ENCODE results near the gene CCDC102B.

CCDC102B gene

GRCh38 chr18:69021211-69021805 lies 223.4 kb downstream of the CCDC102B start:
- Histone ChIP-seq H3K79me2 (ENCODE audit: insufficient read depth, low read length) (no peaks in the 10 kb centered on the region), H3K4me3 (ENCODE audit: insufficient read depth, low read length, poor library complexity, severe bottlenecking) (no peak overlapping the region), H3K9me3 (ENCODE audit: insufficient read depth, low read length) (no peaks in the 10 kb centered on the region), H3K9me2 (replicated peaks; ENCODE audit: insufficient read depth, low read length) (no peaks in the 10 kb centered on the region), H3K27ac (ENCODE audit: low read depth, low read length) (no peak overlapping the region), H4K20me1 (ENCODE audit: low read depth, low read length) (no peaks in the 10 kb centered on the region), H2AFZ (ENCODE audit: low read depth, low read length, severe bottlenecking) (no peak overlapping the region), H3K36me3 (ENCODE audit: low read length) (no peaks in the 10 kb centered on the region), H3F3A (ENCODE audit: insufficient read depth) (no peaks in the 10 kb centered on the region), H3K4me2 (ENCODE audit: low read depth, low read length, poor library complexity, severe bottlenecking) (no peak overlapping the region), H3K9ac (ENCODE audit: low read length) (no peak overlapping the region), H3K27me3 (ENCODE audit: low read length) (no peaks in the 10 kb centered on the region)
- no peak for TF ChIP-seq EZH2phosphoT487 (conservative IDR thresholded peaks at IDR 0.05; ENCODE audit: low read length)

- H3K79me2 ChIP-seq (ENCODE audit: insufficient read depth, low read length): no peaks in the 10 kb centered on the region
- H3K36me3 ChIP-seq (ENCODE audit: low read length): no peaks in the 10 kb centered on the region
- no peak overlapping the region for H3K4me2 ChIP-seq (ENCODE audit: low read depth, low read length, poor library complexity, severe bottlenecking)
- no peaks in the 10 kb centered on the region for H3F3A ChIP-seq (ENCODE audit: insufficient read depth)
- no peak overlapping the region for H2AFZ ChIP-seq (ENCODE audit: low read depth, low read length, severe bottlenecking)
- no peaks in the 10 kb centered on the region for H3K9me2 ChIP-seq (replicated peaks; ENCODE audit: insufficient read depth, low read length)
- H4K20me1 ChIP-seq (ENCODE audit: low read depth, low read length): no peaks in the 10 kb centered on the region
- H3K4me3 ChIP-seq (ENCODE audit: insufficient read depth, low read length, poor library complexity, severe bottlenecking): no peak overlapping the region
- no peaks in the 10 kb centered on the region for H3K27me3 ChIP-seq (ENCODE audit: low read length)
- TF ChIP-seq CTCF (IDR thresholded peaks at IDR 0.05; ENCODE audit: insufficient read depth, low read length, poor library complexity, severe bottlenecking) (no peak), EZH2phosphoT487 (conservative IDR thresholded peaks at IDR 0.05; ENCODE audit: low read length) (no peak)
- no peaks in the 10 kb centered on the region for H3K9me3 ChIP-seq (ENCODE audit: insufficient read depth, low read length)
- H3K27ac ChIP-seq (ENCODE audit: low read depth, low read length): no peak overlapping the region
- H3K9ac ChIP-seq (ENCODE audit: low read length): no peak overlapping the region
Measured at GRCh38 chr18:69022426-69022825, 224.5 kb downstream of the CCDC102B start.

GRCh38 chr18:69031571-69031970 lies 233.7 kb downstream of the CCDC102B start:
- Histone ChIP-seq H3K79me2 (ENCODE audit: insufficient read depth, low read length) (no peaks in the 10 kb centered on the region), H3K4me2 (ENCODE audit: low read depth, low read length, poor library complexity, severe bottlenecking) (no peak overlapping the region), H3K4me3 (ENCODE audit: insufficient read depth, low read length, poor library complexity, severe bottlenecking) (no peak overlapping the region), H3K9ac (ENCODE audit: low read length) (no peak overlapping the region), H3K27ac (ENCODE audit: low read depth, low read length) (no peak overlapping the region), H2AFZ (ENCODE audit: low read depth, low read length, severe bottlenecking) (no peak overlapping the region), H4K20me1 (ENCODE audit: low read depth, low read length) (no peaks in the 10 kb centered on the region), H3K27me3 (ENCODE audit: low read length) (no peaks in the 10 kb centered on the region), H3K36me3 (ENCODE audit: low read length) (no peaks in the 10 kb centered on the region), H3K9me2 (replicated peaks; ENCODE audit: insufficient read depth, low read length) (no peaks in the 10 kb centered on the region), H3F3A (ENCODE audit: insufficient read depth) (no peaks in the 10 kb centered on the region), H3K9me3 (ENCODE audit: insufficient read depth, low read length) (no peaks in the 10 kb centered on the region)
- TF ChIP-seq EZH2phosphoT487 (conservative IDR thresholded peaks at IDR 0.05; ENCODE audit: low read length): no peak
- TF ChIP-seq CTCF (IDR thresholded peaks at IDR 0.05; ENCODE audit: insufficient read depth, low read length, poor library complexity, severe bottlenecking): no peak

- Histone ChIP-seq H4K20me1 (ENCODE audit: low read depth, low read length) (no peaks in the 10 kb centered on the region), H3K9me3 (ENCODE audit: insufficient read depth, low read length) (no peaks in the 10 kb centered on the region), H3K27me3 (ENCODE audit: low read length) (no peaks in the 10 kb centered on the region), H3K9ac (ENCODE audit: low read length) (no peak overlapping the region), H3K27ac (ENCODE audit: low read depth, low read length) (no peak overlapping the region), H3K4me2 (ENCODE audit: low read depth, low read length, poor library complexity, severe bottlenecking) (no peak overlapping the region), H3K4me3 (ENCODE audit: insufficient read depth, low read length, poor library complexity, severe bottlenecking) (no peak overlapping the region), H3K36me3 (ENCODE audit: low read length) (no peaks in the 10 kb centered on the region), H3F3A (ENCODE audit: insufficient read depth) (no peaks in the 10 kb centered on the region), H3K9me2 (replicated peaks; ENCODE audit: insufficient read depth, low read length) (no peaks in the 10 kb centered on the region), H2AFZ (ENCODE audit: low read depth, low read length, severe bottlenecking) (no peak overlapping the region), H3K79me2 (ENCODE audit: insufficient read depth, low read length) (no peaks in the 10 kb centered on the region)
- TF ChIP-seq CTCF (IDR thresholded peaks at IDR 0.05; ENCODE audit: insufficient read depth, low read length, poor library complexity, severe bottlenecking): no peak
- no peak for TF ChIP-seq EZH2phosphoT487 (conservative IDR thresholded peaks at IDR 0.05; ENCODE audit: low read length)
Measured at GRCh38 chr18:69032009-69032408, 234.1 kb downstream of the CCDC102B start.

Data from SU-DHL-6 (cell line).